Measurements from ENCODE around the gene SPRY2.

The SPRY2 gene

GRCh38 chr13:80312012-80312704, 28.8 kb downstream of the SPRY2 start:
- no peak for DNase-seq

GRCh38 chr13:80309926-80310325, 31.0 kb downstream of the SPRY2 start:
- DNase-seq = no peak

GRCh38 chr13:80307401-80307987, 33.4 kb downstream of the SPRY2 start:
- DNase-seq = no peak

- no peak for DNase-seq
These were observed 34.5 kb downstream of the SPRY2 start for GRCh38 chr13:80306337-80306972.

GRCh38 chr13:80305737-80306136, 35.2 kb downstream of the SPRY2 start:
- no peak for DNase-seq

- DNase-seq = no peak
These were observed 37.6 kb downstream of the SPRY2 start for GRCh38 chr13:80303225-80303811.

GRCh38 chr13:80299046-80299445, 41.9 kb downstream of the SPRY2 start:
- DNase-seq = no peak

GRCh38 chr13:80297503-80297902, 43.4 kb downstream of the SPRY2 start:
- DNase-seq = no peak

GRCh38 chr13:80297094-80297493, 43.8 kb downstream of the SPRY2 start:
- no peak for DNase-seq

- no peak for DNase-seq
These were observed 44.3 kb downstream of the SPRY2 start for GRCh38 chr13:80296638-80297037.

- no peak for DNase-seq
These were observed 50.3 kb downstream of the SPRY2 start for GRCh38 chr13:80290591-80290990.

Data from activated gamma-delta T cell treated with Interleukin-2 at 50 U/mL for 16 hours (primary cell).